GM10266 (cell line): ENCODE results near the gene CTU1.
A peak's percentile ranks its signal among the peaks of the same experiment; 100 is the strongest.

Source experiments
- DNase-seq: peaks from one replicate; pipeline ENCODE4 v3.0.0; 2012; ENCODE audit errors: extremely low spot score
- TF ChIP-seq, protein P1 (sequence below): IDR thresholded peaks from 2 replicates; pipeline ENCODE4 v1.5.1; 2012; ENCODE audit warnings: mild to moderate bottlenecking, low read depth; ENCODE audit not compliant: control insufficient read depth, insufficient read depth; ENCODE audit errors: missing control alignments

Gene CTU1

GRCh38 chr19:51119101-51119500, 10.9 kb upstream of the CTU1 start:
- TF ChIP-seq, protein P1, sequence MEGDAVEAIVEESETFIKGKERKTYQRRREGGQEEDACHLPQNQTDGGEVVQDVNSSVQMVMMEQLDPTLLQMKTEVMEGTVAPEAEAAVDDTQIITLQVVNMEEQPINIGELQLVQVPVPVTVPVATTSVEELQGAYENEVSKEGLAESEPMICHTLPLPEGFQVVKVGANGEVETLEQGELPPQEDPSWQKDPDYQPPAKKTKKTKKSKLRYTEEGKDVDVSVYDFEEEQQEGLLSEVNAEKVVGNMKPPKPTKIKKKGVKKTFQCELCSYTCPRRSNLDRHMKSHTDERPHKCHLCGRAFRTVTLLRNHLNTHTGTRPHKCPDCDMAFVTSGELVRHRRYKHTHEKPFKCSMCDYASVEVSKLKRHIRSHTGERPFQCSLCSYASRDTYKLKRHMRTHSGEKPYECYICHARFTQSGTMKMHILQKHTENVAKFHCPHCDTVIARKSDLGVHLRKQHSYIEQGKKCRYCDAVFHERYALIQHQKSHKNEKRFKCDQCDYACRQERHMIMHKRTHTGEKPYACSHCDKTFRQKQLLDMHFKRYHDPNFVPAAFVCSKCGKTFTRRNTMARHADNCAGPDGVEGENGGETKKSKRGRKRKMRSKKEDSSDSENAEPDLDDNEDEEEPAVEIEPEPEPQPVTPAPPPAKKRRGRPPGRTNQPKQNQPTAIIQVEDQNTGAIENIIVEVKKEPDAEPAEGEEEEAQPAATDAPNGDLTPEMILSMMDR: no peak
- no peak for DNase-seq

- TF ChIP-seq, protein P1: no peak
- DNase-seq: no peak
These were observed 8.6 kb upstream of the CTU1 start for GRCh38 chr19:51116736-51117286.

DNA sequence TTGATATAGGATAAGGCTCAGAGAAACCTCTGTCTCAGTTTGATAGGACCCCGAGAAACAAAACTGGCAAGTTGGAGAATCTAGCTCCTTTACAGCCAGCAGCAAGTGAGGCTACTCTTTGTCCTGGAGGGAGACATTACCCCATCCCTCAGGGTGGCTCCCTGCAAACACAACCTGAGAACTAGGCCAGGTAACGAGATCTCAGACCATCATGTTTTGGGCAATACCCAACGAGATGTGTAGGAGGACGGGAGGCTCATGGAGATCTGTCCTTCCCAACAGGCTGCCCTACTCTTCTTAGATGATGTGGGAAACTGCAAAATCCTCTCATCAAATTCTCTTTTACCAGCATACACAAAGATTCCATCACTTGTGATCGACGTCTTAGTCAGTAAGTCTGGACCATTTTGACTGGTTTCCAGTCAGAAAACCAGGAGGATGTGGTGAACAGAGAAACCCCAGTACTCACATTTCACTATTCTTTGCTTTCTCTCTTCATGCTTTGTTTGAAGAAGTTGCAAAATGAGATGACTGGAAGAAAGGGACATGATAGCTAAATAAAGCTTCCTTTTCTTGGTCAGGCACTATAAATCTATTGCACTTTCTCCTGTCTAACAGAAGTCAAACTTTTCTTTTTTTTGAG, 6.0 kb upstream of the CTU1 start:
- TF ChIP-seq, protein P1: no peak
- no peak for DNase-seq

- no peak for DNase-seq
- TF ChIP-seq, protein P1: no peak
These were observed 3.4 kb upstream of the CTU1 start for GRCh38 chr19:51111606-51112005.

DNA sequence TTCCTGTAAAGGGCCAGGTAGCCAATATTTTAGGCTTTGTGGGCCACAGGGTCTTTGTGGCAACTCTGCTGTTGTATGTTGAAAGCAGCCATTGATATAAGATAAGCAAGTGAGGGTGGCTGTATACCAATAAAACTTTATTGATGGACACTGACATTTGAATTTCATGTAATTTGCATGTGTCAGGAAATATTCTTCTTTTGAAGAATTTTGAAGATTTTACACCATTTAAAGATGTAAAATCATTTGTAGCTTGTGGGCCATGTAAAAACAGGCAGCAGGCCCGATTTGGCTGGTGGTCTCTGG, 2.4 kb upstream of the CTU1 start:
- TF ChIP-seq, protein P1: no peak

DNA sequence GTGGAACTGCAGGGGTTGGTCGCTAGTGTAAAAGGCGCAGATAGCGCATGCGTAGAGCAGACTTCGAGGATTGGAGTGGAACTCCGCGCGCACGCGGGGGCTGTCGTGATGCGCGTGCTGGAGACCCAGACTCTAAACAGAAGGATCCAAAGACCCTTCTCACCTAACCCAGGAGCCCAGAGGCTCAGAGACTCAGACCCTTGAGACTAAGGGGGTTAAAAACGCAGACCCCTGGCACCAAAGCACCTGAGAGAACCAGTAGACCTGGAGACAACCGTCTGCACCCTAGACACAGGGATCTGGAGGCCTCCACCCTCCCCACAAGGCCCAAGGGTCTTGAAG, 567 bp upstream of the CTU1 start:
- DNase-seq: no peak
- TF ChIP-seq, protein P1: no peak

More for the DNA sequence above, 2.4 kb upstream of the CTU1 start:
- no peak for DNase-seq

- TF ChIP-seq, protein P1: no peak
- peak; percentile 47 for DNase-seq
These were observed 673 bp downstream of the CTU1 start for GRCh38 chr19:51107406-51108065.
